GM20431 (cell line): ENCODE measurements around the gene INCA1.

Source experiments
- in situ Hi-C: fragments of 300-500 bp; cut with MseI, MboI; formaldehyde crosslinking; loops from one replicate; pipeline ENCODE4 v1.15.0; 2020; ENCODE audit warnings: low sequenced_read_pairs; ENCODE audit not compliant: unreplicated experiment

The INCA1 gene

GRCh38 chr17:4972752-4973151 lies 24.6 kb downstream of the INCA1 start:
- in situ Hi-C loops: no loop called here

- in situ Hi-C loops: no loop called here
These were observed 25.0 kb downstream of the INCA1 start for GRCh38 chr17:4972322-4972721.

GRCh38 chr17:4971826-4972225 lies 25.5 kb downstream of the INCA1 start:
- in situ Hi-C loops: no loop called here

- in situ Hi-C loops: no loop called here
These were observed 27.0 kb downstream of the INCA1 start for GRCh38 chr17:4970273-4970672.

GRCh38 chr17:4969551-4970173 lies 27.7 kb downstream of the INCA1 start:
- in situ Hi-C loops: no loop called here

GRCh38 chr17:4969047-4969550 lies 28.2 kb downstream of the INCA1 start:
- in situ Hi-C loops: no loop called here

- in situ Hi-C loops: no loop called here
These were observed 28.8 kb downstream of the INCA1 start for GRCh38 chr17:4968486-4969046.

GRCh38 chr17:4967539-4968485 lies 29.5 kb downstream of the INCA1 start, which contains the start of gene SPAG7:
Gene SPAG7, minus strand, starts transcription at chr17:4967817. Its CDS starts 13 bp downstream, at chr17:4967804.
- in situ Hi-C loops: no loop called here

GRCh38 chr17:4966844-4967538 lies 30.3 kb downstream of the INCA1 start:
- in situ Hi-C loops: no loop called here

GRCh38 chr17:4965311-4965986 lies 31.9 kb downstream of the INCA1 start:
- in situ Hi-C loops: no loop called here

- in situ Hi-C loops: no loop called here
These were observed 36.9 kb downstream of the INCA1 start for GRCh38 chr17:4960279-4960922.

GRCh38 chr17:4959261-4959965 lies 37.9 kb downstream of the INCA1 start:
- in situ Hi-C loops: no loop called here

- in situ Hi-C loops: no loop called here
These were observed 39.2 kb downstream of the INCA1 start for GRCh38 chr17:4958102-4958501.

GRCh38 chr17:4956493-4957061 lies 40.7 kb downstream of the INCA1 start:
- in situ Hi-C loops: no loop called here

- in situ Hi-C loops: no loop called here
These were observed 42.2 kb downstream of the INCA1 start for GRCh38 chr17:4955091-4955490.

- in situ Hi-C loops: no loop called here
These were observed 43.8 kb downstream of the INCA1 start for GRCh38 chr17:4953451-4953961.

GRCh38 chr17:4951486-4951885 lies 45.8 kb downstream of the INCA1 start:
- in situ Hi-C loops: no loop called here

- in situ Hi-C loops: no loop called here
These were observed 46.5 kb downstream of the INCA1 start, which contains the start of gene ENO3 for GRCh38 chr17:4950746-4951204. Gene ENO3, plus strand, starts transcription at chr17:4951119. Its CDS starts 711 bp downstream, at chr17:4951830.
